Measurements from ENCODE around the gene SRSF5.
"Not testable (repeated sequence)": the region's sequence is repeated elsewhere in the genome, so short reads cannot be mapped to it uniquely, and the experiment has no call there.

SRSF5 gene

DNA sequence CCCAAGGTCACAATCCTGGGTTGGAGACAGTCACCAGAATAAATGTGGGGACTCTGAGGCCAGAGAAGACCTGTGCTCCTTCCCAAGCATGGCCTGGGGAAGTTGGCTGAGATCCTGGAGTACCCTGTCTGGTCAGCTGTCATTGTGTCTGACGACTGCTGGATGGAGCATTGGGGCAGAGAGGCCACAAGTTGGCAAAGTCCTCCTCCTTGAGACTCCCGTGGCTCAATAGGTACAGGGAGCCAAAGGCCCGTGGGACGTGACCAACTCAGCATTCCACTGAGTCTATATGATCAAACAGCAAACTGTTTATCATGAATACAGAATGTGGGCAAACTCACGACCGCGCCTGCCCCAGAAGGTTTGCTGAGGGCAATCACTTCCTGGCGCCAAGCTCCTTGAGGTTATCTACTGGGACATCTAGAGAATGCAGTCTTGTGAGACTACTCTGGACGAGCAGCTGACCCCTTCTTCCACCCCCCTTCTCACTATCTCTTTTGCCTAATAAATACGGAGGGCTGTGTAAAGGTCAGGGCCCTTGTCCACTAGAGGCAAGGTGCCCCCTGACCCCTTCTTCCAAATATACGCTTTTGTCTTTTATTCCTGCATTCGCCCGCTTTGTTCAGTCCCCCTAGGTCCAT is 44.4 kb downstream of the SRSF5 start:
- no peak for DNase-seq

DNA sequence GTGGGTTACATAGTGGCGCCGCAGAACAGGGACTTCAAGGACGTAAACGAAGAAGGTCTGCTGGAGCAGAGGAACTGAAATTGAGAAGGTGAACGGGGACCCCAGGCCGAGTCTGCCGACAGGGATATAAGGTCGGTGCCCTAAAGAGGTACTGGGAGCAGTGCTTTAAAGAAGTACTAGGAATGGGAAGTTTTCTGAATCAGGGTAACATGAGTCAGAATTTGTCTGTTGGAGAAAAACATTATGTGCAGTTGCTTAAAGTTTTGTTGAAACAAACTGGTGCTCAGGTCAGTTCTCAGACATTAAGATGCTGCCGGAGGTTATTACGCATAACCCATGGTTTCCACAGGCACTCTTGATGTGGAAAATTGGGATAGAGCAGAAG is 44.9 kb downstream of the SRSF5 start:
- DNase-seq, result no peak

DNA sequence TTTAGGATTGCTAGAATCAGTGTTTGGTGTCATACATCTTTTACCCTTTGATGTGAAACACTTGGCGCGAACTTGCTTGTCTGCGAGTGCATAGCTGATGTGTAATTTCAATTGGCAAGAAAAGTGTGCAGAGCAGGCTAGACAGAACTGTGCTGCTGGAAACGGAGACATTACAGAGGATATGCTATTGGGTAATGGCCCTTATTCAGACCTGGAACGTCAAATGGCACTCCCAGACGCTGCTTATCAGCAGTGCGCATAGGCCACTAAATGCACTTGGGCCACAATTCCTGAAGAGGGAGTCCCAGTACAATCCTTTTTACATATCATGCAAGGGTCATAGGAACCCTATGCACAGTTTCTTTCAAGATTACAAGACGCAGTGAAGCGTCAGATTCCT is 45.8 kb downstream of the SRSF5 start:
- no peak for DNase-seq

DNA sequence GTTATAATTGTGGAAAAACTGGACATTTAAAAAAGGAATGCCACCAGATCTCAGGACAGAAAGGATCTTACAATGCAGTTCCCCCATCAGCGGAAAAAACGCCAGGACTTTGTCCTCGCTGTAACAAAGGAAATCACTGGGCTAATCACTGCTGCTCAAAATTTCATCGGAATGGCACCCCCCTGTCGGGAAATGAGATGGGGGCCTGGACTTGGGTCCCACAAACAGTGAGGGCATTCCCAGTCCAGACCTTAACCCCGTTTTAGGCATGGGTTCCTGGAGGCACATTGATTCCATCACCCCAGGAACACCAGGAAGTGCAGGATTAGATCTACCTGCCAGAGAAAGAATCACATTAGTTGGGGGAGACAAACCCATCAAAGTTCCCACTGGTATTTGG is 46.4 kb downstream of the SRSF5 start:
- not testable (repeated sequence) for DNase-seq

DNA sequence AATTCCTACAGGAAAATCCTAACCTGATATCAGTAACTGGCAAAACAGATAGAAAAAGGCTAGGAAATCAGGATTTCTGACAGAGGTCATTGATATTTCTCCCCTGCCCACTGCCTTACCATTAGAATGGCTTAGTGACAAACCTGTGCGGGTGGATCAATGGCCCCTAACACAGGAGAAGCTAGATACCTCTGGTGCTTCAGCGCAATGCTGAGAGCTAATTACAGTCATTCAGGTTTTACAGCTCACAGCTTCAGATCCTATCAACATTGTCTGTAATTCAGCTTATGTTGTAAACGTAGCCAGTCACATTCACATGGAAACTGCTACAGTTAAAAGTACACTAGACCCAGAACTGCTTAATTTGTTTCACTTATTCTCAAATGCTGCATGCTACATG is 47.5 kb downstream of the SRSF5 start:
- DNase-seq, result no peak

DNA sequence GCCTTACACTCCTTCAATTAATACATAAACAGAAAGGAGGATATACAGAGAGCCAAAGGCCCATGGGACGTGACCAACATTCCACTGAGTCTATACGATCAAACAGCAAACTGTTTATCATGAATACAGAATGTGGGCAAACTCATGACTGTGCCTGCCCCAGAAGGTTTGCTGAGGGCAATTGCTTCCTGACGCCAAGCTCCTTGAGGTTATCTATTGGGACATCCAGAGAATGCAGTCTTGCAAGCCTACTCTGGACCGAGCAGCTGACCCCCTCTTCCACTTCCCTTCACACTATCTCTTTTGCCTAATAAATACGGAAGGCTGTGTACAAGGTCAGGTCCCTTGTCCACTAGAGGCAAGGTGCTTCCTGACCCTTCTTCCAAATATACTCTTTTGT is 48.6 kb downstream of the SRSF5 start:
- DNase-seq, result no peak

DNA sequence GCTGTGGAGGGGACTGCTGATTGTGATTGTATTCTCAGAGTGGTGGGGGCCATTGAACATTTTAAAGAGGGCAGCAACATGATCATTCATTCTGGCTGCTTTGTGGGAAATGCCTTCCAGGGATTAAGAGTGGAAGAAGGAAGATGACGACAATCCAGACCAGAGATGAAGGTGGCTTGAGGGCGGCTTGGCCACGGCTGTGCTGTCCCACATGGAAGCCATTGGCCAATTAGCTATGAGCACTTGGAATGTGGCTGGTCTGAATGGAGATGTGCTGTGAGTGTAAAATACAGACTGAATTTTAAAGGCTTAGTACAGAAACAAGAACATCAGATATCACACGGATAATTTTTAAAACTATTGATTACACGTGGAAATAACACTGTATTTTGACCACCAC is 49.3 kb downstream of the SRSF5 start:
- no peak for DNase-seq

DNA sequence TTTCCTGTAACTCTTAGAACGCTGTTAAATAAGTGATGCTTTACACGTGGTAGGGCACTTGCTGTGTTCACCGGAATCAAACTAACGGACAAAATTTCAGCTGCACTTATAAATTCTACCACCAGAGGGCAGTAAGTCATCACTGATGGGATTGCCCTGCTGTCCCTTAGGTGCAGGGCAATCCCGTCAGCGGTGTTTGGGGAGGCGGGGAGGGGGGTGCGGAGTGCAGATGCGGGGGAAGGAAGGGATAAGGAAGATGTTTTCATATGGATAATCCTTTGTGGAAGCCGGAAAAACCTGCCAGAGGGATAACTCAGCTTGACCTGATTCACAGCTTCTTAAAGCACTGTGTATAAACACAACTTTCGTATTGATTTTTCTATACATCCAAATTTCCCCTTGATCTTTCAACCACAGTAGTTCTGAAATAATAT is 51.8 kb downstream of the SRSF5 start:
- peak in 3 of 5 experiments; percentile 15 to 64 (median 32) for DNase-seq

DNA sequence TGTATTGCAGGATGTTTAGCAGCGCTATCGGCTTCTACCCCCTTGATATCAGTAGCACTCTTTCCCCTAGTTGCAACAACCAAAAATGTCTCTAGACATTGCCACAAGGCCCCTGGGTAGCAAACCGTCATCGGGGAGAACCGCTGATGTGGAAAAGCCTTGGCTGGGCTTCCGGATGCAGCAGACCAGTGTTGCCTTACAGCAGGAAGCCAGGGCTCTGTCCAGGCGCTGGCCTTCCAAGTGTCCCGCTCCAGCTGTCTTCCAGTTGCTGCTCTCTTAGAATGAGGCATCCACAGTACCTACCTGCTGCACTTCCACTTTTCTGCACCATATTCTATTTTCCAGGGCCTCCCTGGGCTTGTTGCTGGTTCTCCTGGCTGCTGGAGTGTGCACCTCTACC is 52.7 kb downstream of the SRSF5 start:
- DNase-seq, result no peak

DNA sequence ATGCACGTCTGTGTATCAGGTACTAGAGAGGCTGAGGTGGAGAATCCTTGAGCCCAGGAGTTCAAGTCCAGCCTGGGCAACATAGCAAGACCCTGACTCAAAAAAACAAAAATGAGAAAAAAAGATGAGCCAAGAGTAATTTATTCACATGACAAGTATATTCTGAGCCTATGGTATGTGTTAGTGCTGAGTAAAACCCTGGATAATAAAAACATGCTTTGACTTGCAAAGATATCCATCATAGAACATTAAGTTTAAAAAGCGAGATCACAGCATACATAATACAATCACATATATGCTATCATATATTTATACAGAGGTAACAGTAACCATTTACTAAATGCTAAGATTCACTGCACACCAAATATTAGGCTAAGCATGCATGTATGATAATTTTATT is 54.0 kb downstream of the SRSF5 start:
- no peak for DNase-seq

Measured in T-helper 2 cell (primary cell).